ENCODE measurements around the gene CCDC201. TPM values are rescaled to one million over a fixed set of nuclear protein-coding genes. Genes with fewer than 3 reads are reported as not detected.

Gene CCDC201
- total and polyA plus RNA-seq, 2 of the 8 experiments (the other 6 are each of a cell fraction or from before 2014, with no cell fraction given): not detected

DNA sequence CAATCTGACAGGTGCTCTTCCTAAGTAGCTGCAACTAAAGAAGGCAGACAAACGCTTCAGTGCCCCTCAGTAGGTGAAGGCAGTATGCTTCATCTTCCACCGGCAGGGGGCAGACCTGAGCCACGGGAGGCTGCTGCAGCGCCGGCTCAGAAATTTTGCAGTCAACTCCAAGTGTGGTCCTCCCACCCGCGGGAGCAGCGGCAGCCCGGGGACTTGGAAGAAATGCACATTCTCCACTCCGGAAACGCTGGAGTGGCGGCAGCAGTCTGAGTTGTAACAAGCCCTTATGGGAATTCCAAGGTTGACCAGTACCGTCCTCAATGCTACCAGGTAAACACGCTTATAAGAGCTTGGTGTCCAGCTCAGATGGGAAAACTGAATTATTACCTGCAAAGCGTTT lies 44.8 kb upstream of the CCDC201 start:
- no peak overlapping the region for H3K14ac ChIP-seq (ENCODE audit: insufficient read length)
- H4K20me1 ChIP-seq (replicated peaks in 1 of 2; ENCODE audit: control insufficient read depth in 1 of 2, insufficient read depth in 2 of 2, low read length in 2 of 2): peaks cover 2% of the 10 kb centered on the region in 2 experiments
- no peak for TF ChIP-seq CHD2 (IDR thresholded peaks at IDR 0.05; ENCODE audit: low read length)
- TF ChIP-seq, protein P1, sequence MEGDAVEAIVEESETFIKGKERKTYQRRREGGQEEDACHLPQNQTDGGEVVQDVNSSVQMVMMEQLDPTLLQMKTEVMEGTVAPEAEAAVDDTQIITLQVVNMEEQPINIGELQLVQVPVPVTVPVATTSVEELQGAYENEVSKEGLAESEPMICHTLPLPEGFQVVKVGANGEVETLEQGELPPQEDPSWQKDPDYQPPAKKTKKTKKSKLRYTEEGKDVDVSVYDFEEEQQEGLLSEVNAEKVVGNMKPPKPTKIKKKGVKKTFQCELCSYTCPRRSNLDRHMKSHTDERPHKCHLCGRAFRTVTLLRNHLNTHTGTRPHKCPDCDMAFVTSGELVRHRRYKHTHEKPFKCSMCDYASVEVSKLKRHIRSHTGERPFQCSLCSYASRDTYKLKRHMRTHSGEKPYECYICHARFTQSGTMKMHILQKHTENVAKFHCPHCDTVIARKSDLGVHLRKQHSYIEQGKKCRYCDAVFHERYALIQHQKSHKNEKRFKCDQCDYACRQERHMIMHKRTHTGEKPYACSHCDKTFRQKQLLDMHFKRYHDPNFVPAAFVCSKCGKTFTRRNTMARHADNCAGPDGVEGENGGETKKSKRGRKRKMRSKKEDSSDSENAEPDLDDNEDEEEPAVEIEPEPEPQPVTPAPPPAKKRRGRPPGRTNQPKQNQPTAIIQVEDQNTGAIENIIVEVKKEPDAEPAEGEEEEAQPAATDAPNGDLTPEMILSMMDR (IDR thresholded peaks at IDR 0.05; ENCODE audit: control extremely low read depth in 1 of 3, insufficient read depth in 1 of 3, low read depth in 1 of 3, low read length in 3 of 3): peak; percentile 87 to 93 (median 89)
- no peak for TF ChIP-seq EGR1 (IDR thresholded peaks at IDR 0.05; ENCODE audit: borderline replicate concordance, low read depth, low read length)
- no peak for TF ChIP-seq SAP30 (IDR thresholded peaks at IDR 0.05; ENCODE audit: insufficient read depth, insufficient replicate concordance, low read length)
- TF ChIP-seq, protein P2, sequence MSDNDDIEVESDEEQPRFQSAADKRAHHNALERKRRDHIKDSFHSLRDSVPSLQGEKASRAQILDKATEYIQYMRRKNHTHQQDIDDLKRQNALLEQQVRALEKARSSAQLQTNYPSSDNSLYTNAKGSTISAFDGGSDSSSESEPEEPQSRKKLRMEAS (IDR thresholded peaks at IDR 0.05): 0 out of 2 replicates have a peak, but pooled peaks have one; percentile 17
- TF ChIP-seq RAD21 (IDR thresholded peaks at IDR 0.05 in 1 of 2, conservative IDR thresholded peaks at IDR 0.05 in 1 of 2; ENCODE audit: low read depth in 2 of 2, low read length in 2 of 2): peak; percentile 83 to 86
- TF ChIP-seq TAF1 (IDR thresholded peaks at IDR 0.05; ENCODE audit: low read depth, low read length): no peak
- no peak overlapping the region for H3K9ac ChIP-seq (replicated peaks in 1 of 4; ENCODE audit: extremely low read depth in 1 of 4, low read depth in 3 of 4, low read length in 3 of 4)
- H3K18ac ChIP-seq (ENCODE audit: extremely low read depth, low read length): no peak overlapping the region
- no peak overlapping the region for H3K4ac ChIP-seq (replicated peaks; ENCODE audit: insufficient read length, low read depth, low read length)
- H2BK20ac ChIP-seq (ENCODE audit: low read length): no peak overlapping the region
- no peak overlapping the region for H2AFZ ChIP-seq (ENCODE audit: low read length)
- H3K56ac ChIP-seq (replicated peaks; ENCODE audit: insufficient read length, low read depth, low read length): no peak overlapping the region
- peaks cover 14 to 45% (median 35%) of the 10 kb centered on the region in 4 experiments for H3K27me3 ChIP-seq (replicated peaks in 1 of 4; ENCODE audit: control insufficient read depth in 3 of 4, extremely low read depth in 1 of 4, insufficient read depth in 3 of 4, low read length in 3 of 4)
- peaks cover 12% of the 10 kb centered on the region for H3K23me2 ChIP-seq (ENCODE audit: low read depth, low read length)
- H4K8ac ChIP-seq (ENCODE audit: extremely low read depth, insufficient read depth, low read length): no peak overlapping the region
- no peak overlapping the region for H4K91ac ChIP-seq (replicated peaks; ENCODE audit: insufficient read length, low read length)
- H3K27ac ChIP-seq (ENCODE audit: low read depth, low read length): no peak overlapping the region
- WGBS, 2 experiments (ENCODE audit: extremely low coverage in 1 of 2, insufficient coverage in 1 of 2, insufficient read length in 1 of 2, insufficient replicate concordance in 2 of 2, low coverage in 1 of 2, low lambda C conversion rate in 2 of 2, missing lambda C conversion rate in 1 of 2): 17% methylated on average over 15 of the region's 15 CpGs; no CpG with 5 or more reads in 1 of the 2 experiments
- peak overlapping the region in 1 of 4 experiments; percentile 37; a peak in 2 of 8 replicates for H3K4me3 ChIP-seq (ENCODE audit: extremely low read depth in 1 of 4, insufficient read depth in 2 of 4, low read depth in 3 of 4, low read length in 4 of 4)
- H2BK15ac ChIP-seq (ENCODE audit: low read length): no peak overlapping the region
- no peak overlapping the region for H2AK5ac ChIP-seq (ENCODE audit: low read depth, low read length)
- H2BK5ac ChIP-seq (ENCODE audit: low read depth, low read length): no peak overlapping the region
- H3K23ac ChIP-seq (ENCODE audit: insufficient read length): no peak overlapping the region
- no peaks in the 10 kb centered on the region for H3K79me2 ChIP-seq (ENCODE audit: control insufficient read depth in 1 of 2, insufficient read depth in 2 of 2, low read length in 2 of 2)
- H3K4me1 ChIP-seq (replicated peaks in 1 of 4; ENCODE audit: control insufficient read depth in 3 of 4, insufficient read depth in 4 of 4, low read length in 3 of 4): peaks cover 4 to 19% (median 5%) of the 10 kb centered on the region in 4 experiments; a peak in 6 of 7 replicates
- peaks cover 0 to 6% (median 2%) of the 10 kb centered on the region in 4 experiments; a peak in 5 of 8 replicates for H3K36me3 ChIP-seq (ENCODE audit: control insufficient read depth in 2 of 4, insufficient read depth in 4 of 4, low read length in 3 of 4)
- DNase-seq (ENCODE audit: low read depth in 1 of 2, low spot score in 2 of 2): peak in 1 of 2 experiments; percentile 96
- no peaks in the 10 kb centered on the region for H3K79me1 ChIP-seq (ENCODE audit: low read depth, low read length)
- no peak overlapping the region for H2BK12ac ChIP-seq (ENCODE audit: low read depth, low read length)
- peak; percentile 73 for FAIRE-seq
- ChIA-PET CTCF (ENCODE audit: partially characterized antibody) (interaction anchor here (0.7 to 15.3 kb wide), 34 partner anchors 9 to 1269 kb away, joined by 3 to 242 read pairs (median 4); partner anchors contain the start of gene IGFBP1), POLR2A (ENCODE audit: partially characterized antibody) (interaction anchor here (0.6 kb wide), 2 partner anchors 30 to 198 kb away, joined by 3 read pairs; no protein-coding TSS in a partner anchor)
- peak overlapping the region in 1 of 2 experiments; percentile 47; a peak in 2 of 4 replicates for H3K4me2 ChIP-seq (ENCODE audit: insufficient read depth in 1 of 2, low read depth in 2 of 2, low read length in 2 of 2)
- no peak overlapping the region for H2BK120ac ChIP-seq (replicated peaks; ENCODE audit: low read depth, low read length)
- no peak overlapping the region for H4K5ac ChIP-seq (ENCODE audit: insufficient read length, low read depth, low read length)
- no peaks in the 10 kb centered on the region for H3K9me3 ChIP-seq (ENCODE audit: insufficient read depth in 2 of 2, low read depth in 1 of 2, low read length in 1 of 2)

Measured in H1 (cell line).